NK-92 (cell line): ENCODE data around the gene CEP97.
"Not testable (repeated sequence)": the region's sequence is repeated elsewhere in the genome, so short reads cannot be mapped to it uniquely, and the experiment has no call there.

ENCODE experiments used
- DNase-seq: peaks from one replicate; lab custom pipeline; 2025; ENCODE audit not compliant: unreplicated experiment; lab: John Stamatoyannopoulos, UW

Gene CEP97

GRCh38 chr3:101724329-101725193, at the start of gene CEP97:
Gene CEP97 (plus strand): TSS chr3:101724614. CDS start chr3:101724677, 63 bp downstream.
- peak; percentile 36 for DNase-seq

- DNase-seq = no peak
Observed at GRCh38 chr3:101675709-101676215, 48.7 kb upstream of the CEP97 start.

- DNase-seq = no peak
Observed at GRCh38 chr3:101676216-101676764, 48.1 kb upstream of the CEP97 start.

- no peak for DNase-seq
Observed at GRCh38 chr3:101676765-101677435, 47.5 kb upstream of the CEP97 start, which contains the start of gene ZBTB11. Gene ZBTB11 (minus strand): TSS chr3:101677132. CDS start chr3:101676914, 218 bp downstream.

- no peak for DNase-seq
Observed at GRCh38 chr3:101677436-101678286, 46.8 kb upstream of the CEP97 start.

GRCh38 chr3:101678837-101679236, 45.6 kb upstream of the CEP97 start:
- not testable (repeated sequence) for DNase-seq

- DNase-seq = no peak
Observed at GRCh38 chr3:101680466-101680865, 43.9 kb upstream of the CEP97 start.

- no peak for DNase-seq
Observed at GRCh38 chr3:101685050-101685400, 39.4 kb upstream of the CEP97 start.

GRCh38 chr3:101685870-101686307, 38.5 kb upstream of the CEP97 start:
- DNase-seq = no peak

GRCh38 chr3:101687142-101687931, 37.1 kb upstream of the CEP97 start:
- no peak for DNase-seq

GRCh38 chr3:101689286-101689685, 35.1 kb upstream of the CEP97 start:
- no peak for DNase-seq

GRCh38 chr3:101690972-101691371, 33.4 kb upstream of the CEP97 start:
- no peak for DNase-seq

- DNase-seq = not testable (repeated sequence)
Observed at GRCh38 chr3:101691685-101692671, 32.4 kb upstream of the CEP97 start.

- DNase-seq = not testable (repeated sequence)
Observed at GRCh38 chr3:101693540-101693939, 30.9 kb upstream of the CEP97 start.

GRCh38 chr3:101694836-101695235, 29.6 kb upstream of the CEP97 start:
- DNase-seq = not testable (repeated sequence)

- no peak for DNase-seq
Observed at GRCh38 chr3:101695779-101696372, 28.5 kb upstream of the CEP97 start.

GRCh38 chr3:101701696-101702634, 22.4 kb upstream of the CEP97 start:
- no peak for DNase-seq
